PFSK-1 (cell line): ENCODE results near the gene OBP2B.

Experiments
- POLR2AphosphoS5 ChIP-seq: IDR thresholded peaks from 2 replicates; pipeline ENCODE4 v1.6.1; 2012; ENCODE audit warnings: low read depth, mild to moderate bottlenecking, control low read depth, low read length, moderate library complexity
- REST ChIP-seq, 2 experiments: IDR thresholded peaks; 2 replicates each; pipeline versions ENCODE4 v1.6.1 to v1.8.0; 2011 to 2012; ENCODE audit warnings: low read depth in 2 of 2, low read length in 2 of 2, control low read depth in 1 of 2, inconsistent platforms in 1 of 2, mild to moderate bottlenecking in 1 of 2, moderate library complexity in 1 of 2; ENCODE audit not compliant: insufficient read depth in 1 of 2
- TAF1 ChIP-seq: IDR thresholded peaks from 2 replicates; pipeline ENCODE4 v1.6.1; 2012; ENCODE audit warnings: low read length, control low read depth, borderline replicate concordance; ENCODE audit not compliant: insufficient read depth

DNA sequence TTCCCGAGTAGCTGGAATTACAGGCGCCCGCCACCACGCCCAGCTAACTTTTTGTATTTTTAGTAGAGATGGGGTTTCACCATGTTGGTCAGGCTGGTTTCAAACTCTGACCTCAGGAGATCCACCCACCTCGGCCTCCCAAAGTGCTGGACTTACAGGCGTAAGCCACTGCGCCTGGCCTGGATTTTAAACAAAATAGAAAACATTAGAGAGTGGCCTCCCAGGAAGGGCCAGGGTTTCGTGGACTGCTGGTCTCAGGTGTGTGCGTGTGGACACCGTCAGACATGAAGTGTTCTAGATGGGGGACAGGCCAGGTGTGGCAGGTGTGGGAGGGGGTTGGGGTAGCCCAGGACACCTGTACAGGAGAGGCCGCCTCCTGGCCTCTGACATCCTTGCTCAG lies 38.3 kb downstream of the OBP2B start:
- no peak for TF ChIP-seq POLR2AphosphoS5
- no peak for TF ChIP-seq REST (IDR thresholded peaks at IDR 0.05; ENCODE audit: insufficient read depth in 1 of 2, low read depth in 2 of 2, low read length in 2 of 2)
- no peak for TF ChIP-seq TAF1
